ENCODE measurements around the gene GPR161. TPM values are rescaled to one million over a fixed set of nuclear protein-coding genes. Genes with fewer than 3 reads are reported as not detected.
A peak's percentile ranks its signal among the peaks of the same experiment; 100 is the strongest.

Gene GPR161
- total and polyA plus RNA-seq, 9 of the 15 experiments (the other 6 are each of a cell fraction or from before 2014, with no cell fraction given): 0.15 to 2.4 (median 0.76) TPM

- TF ChIP-seq ZNF384 (IDR thresholded peaks at IDR 0.05; ENCODE audit: low read depth, low read length) (0 out of 2 replicates have a peak, but pooled peaks have one; percentile 23), CEBPG (CRISPR knock-in tag; IDR thresholded peaks at IDR 0.05) (no peak), CEBPG (tag; conservative IDR thresholded peaks at IDR 0.05 in 1 of 2, IDR thresholded peaks at IDR 0.05 in 1 of 2) (peak; percentile 41 to 82; a peak in 3 of 4 replicates), MTF1 (CRISPR knock-in tag; IDR thresholded peaks at IDR 0.05; ENCODE audit: borderline replicate concordance) (no peak), ZBTB17 (CRISPR knock-in tag; IDR thresholded peaks at IDR 0.05) (no peak)
These were observed 78.8 kb downstream of the GPR161 start (continued) for GRCh38 chr1:168057921-168058320.

- DNase-seq (ENCODE audit: extremely low read depth in 1 of 4, low spot score in 3 of 4) (no peak), FAIRE-seq (no peak), ATAC-seq (no peak)
- Histone ChIP-seq H3K27me3 (ENCODE audit: control insufficient read depth in 2 of 2, insufficient read depth in 2 of 2, low read length in 2 of 2) (no peaks in the 10 kb centered on the region), H3K4me3 (no peak overlapping the region), H2AFZ (ENCODE audit: low read depth, low read length) (no peak overlapping the region), H4K20me1 (replicated peaks; ENCODE audit: control insufficient read depth, insufficient read depth, low read length) (no peaks in the 10 kb centered on the region), H3K27ac (ENCODE audit: extremely low read depth, low read depth, low read length) (no peak overlapping the region), H3K9ac (ENCODE audit: insufficient read depth in 1 of 2, low read depth in 2 of 2, low read length in 2 of 2) (no peak overlapping the region), H3K9me1 (ENCODE audit: control insufficient read depth, insufficient read depth, low read length) (no peaks in the 10 kb centered on the region), H3K79me2 (ENCODE audit: control insufficient read depth, insufficient read depth, low read length) (no peaks in the 10 kb centered on the region; the same call in 2 of the 3 replicates), H3K4me1 (replicated peaks in 1 of 2; ENCODE audit: control insufficient read depth in 2 of 2, insufficient read depth in 2 of 2, low read length in 2 of 2) (no peaks in the 10 kb centered on the region), H3K36me3 (ENCODE audit: control insufficient read depth, insufficient read depth, low read length) (peaks cover 57% of the 10 kb centered on the region), H3K9me3 (replicated peaks; ENCODE audit: control insufficient read depth, insufficient read depth, low read depth, low read length) (no peaks in the 10 kb centered on the region), H3K4me2 (ENCODE audit: insufficient read depth, low read length) (no peak overlapping the region)
- 95% methylated on average over 1 of the region's 1 CpG for WGBS (ENCODE audit: insufficient coverage, low coverage, missing lambda C conversion rate)
- CTCF ChIA-PET (ENCODE audit: low intra/inter-chr PET ratio): no interaction called here
- POLR2A ChIA-PET: no interaction called here
- in situ Hi-C loops (cut with MboI): no loop called here
- TF ChIP-seq THRB (CRISPR knock-in tag; conservative IDR thresholded peaks at IDR 0.05) (no peak), MAFG (tag; conservative IDR thresholded peaks at IDR 0.05) (0 out of 2 replicates have a peak, but pooled peaks have one; percentile 29), ZNF174 (CRISPR knock-in tag; IDR thresholded peaks at IDR 0.05) (no peak), ZNF717 (CRISPR knock-in tag; IDR thresholded peaks at IDR 0.05) (no peak), LCOR (CRISPR knock-in tag; IDR thresholded peaks at IDR 0.05) (no peak), NR2C1 (IDR thresholded peaks at IDR 0.05) (no peak), NR2C1 (tag; IDR thresholded peaks at IDR 0.05) (no peak), STAT6 (CRISPR knock-in tag; IDR thresholded peaks at IDR 0.05) (no peak), ZNF316 (IDR thresholded peaks at IDR 0.05) (peak; percentile 89), GATAD2B (IDR thresholded peaks at IDR 0.05; ENCODE audit: borderline replicate concordance) (no peak), ZNF449 (CRISPR knock-in tag; IDR thresholded peaks at IDR 0.05) (no peak), C11orf30 (IDR thresholded peaks at IDR 0.05; ENCODE audit: low read depth) (peak; percentile 78)
- TF ChIP-seq, protein P1, sequence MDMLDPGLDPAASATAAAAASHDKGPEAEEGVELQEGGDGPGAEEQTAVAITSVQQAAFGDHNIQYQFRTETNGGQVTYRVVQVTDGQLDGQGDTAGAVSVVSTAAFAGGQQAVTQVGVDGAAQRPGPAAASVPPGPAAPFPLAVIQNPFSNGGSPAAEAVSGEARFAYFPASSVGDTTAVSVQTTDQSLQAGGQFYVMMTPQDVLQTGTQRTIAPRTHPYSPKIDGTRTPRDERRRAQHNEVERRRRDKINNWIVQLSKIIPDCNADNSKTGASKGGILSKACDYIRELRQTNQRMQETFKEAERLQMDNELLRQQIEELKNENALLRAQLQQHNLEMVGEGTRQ (CRISPR knock-in tag; IDR thresholded peaks at IDR 0.05): no peak
- intact Hi-C loops (cut with micrococcal nuclease): no loop called here
- BruUV-seq (replicated peaks): no TSS peak
These were observed 79.4 kb downstream of the GPR161 start for GRCh38 chr1:168057355-168057754.

Data from K562 (cell line).